Central memory CD4-positive, alpha-beta T cell (primary cell): ENCODE data around the gene DNAH7.
"Not testable (repeated sequence)": the region's sequence is repeated elsewhere in the genome, so short reads cannot be mapped to it uniquely, and the experiment has no call there.

ENCODE experiments used
- DNase-seq: peaks from one replicate; pipeline ENCODE4 v3.0.0; 2022

The DNAH7 gene

GRCh38 chr2:195959341-195959740 is 109.3 kb downstream of the DNAH7 start:
- DNase-seq: no peak

- DNase-seq: no peak
Measured at GRCh38 chr2:195956725-195957124, 111.9 kb downstream of the DNAH7 start.

- no peak for DNase-seq
Measured at GRCh38 chr2:195945056-195945455, 123.6 kb downstream of the DNAH7 start.

GRCh38 chr2:195937176-195937575 is 131.5 kb downstream of the DNAH7 start:
- DNase-seq: no peak

- DNase-seq: no peak
Measured at GRCh38 chr2:195934484-195934883, 134.2 kb downstream of the DNAH7 start.

GRCh38 chr2:195929531-195929930 is 139.1 kb downstream of the DNAH7 start:
- DNase-seq: no peak

GRCh38 chr2:195925120-195925519 is 143.5 kb downstream of the DNAH7 start:
- no peak for DNase-seq

GRCh38 chr2:195923889-195924288 is 144.7 kb downstream of the DNAH7 start:
- no peak for DNase-seq

GRCh38 chr2:195917021-195917600 is 151.5 kb downstream of the DNAH7 start:
- not testable (repeated sequence) for DNase-seq

- DNase-seq: no peak
Measured at GRCh38 chr2:195912079-195912478, 156.6 kb downstream of the DNAH7 start.

GRCh38 chr2:195910570-195910969 is 158.1 kb downstream of the DNAH7 start:
- no peak for DNase-seq

- no peak for DNase-seq
Measured at GRCh38 chr2:195909926-195910325, 158.7 kb downstream of the DNAH7 start.

- DNase-seq: no peak
Measured at GRCh38 chr2:195907474-195907873, 161.2 kb downstream of the DNAH7 start.

GRCh38 chr2:195903956-195904355 is 164.7 kb downstream of the DNAH7 start:
- no peak for DNase-seq

- DNase-seq: no peak
Measured at GRCh38 chr2:195902857-195903256, 165.8 kb downstream of the DNAH7 start.

- DNase-seq: no peak
Measured at GRCh38 chr2:195899226-195899625, 169.4 kb downstream of the DNAH7 start.

GRCh38 chr2:195898505-195899191 is 170.0 kb downstream of the DNAH7 start:
- DNase-seq: no peak

- DNase-seq: no peak
Measured at GRCh38 chr2:195891081-195891480, 177.6 kb downstream of the DNAH7 start.

- no peak for DNase-seq
Measured at GRCh38 chr2:195879153-195879552, 189.5 kb downstream of the DNAH7 start.

GRCh38 chr2:195871326-195871725 is 197.3 kb downstream of the DNAH7 start:
- no peak for DNase-seq

- no peak for DNase-seq
Measured at GRCh38 chr2:195864316-195864715, 204.3 kb downstream of the DNAH7 start.

GRCh38 chr2:195863564-195863963 is 205.1 kb downstream of the DNAH7 start:
- no peak for DNase-seq

GRCh38 chr2:195863121-195863520 is 205.5 kb downstream of the DNAH7 start:
- DNase-seq: no peak

- no peak for DNase-seq
Measured at GRCh38 chr2:195861821-195862220, 206.8 kb downstream of the DNAH7 start.

GRCh38 chr2:195859513-195859912 is 209.1 kb downstream of the DNAH7 start:
- no peak for DNase-seq
